Tibial nerve (tissue), 4 donors: ENCODE measurements around the gene IBTK.
"Not testable (repeated sequence)": the region's sequence is repeated elsewhere in the genome, so short reads cannot be mapped to it uniquely, and the experiment has no call there.

ENCODE experiments used
- EP300 ChIP-seq, 2 donors: sonication (generic); formaldehyde crosslinking; IDR thresholded peaks; one replicate each; pipeline ENCODE4 v1.6.1; 2017; ENCODE audit warnings: antibody characterized with exemption in 2 of 2, mild to moderate bottlenecking in 1 of 2
- POLR2A ChIP-seq, 2 donors: fragments of 450-650 bp; IDR thresholded peaks; one replicate each; pipeline ENCODE4 v1.6.1; 2017; ENCODE audit warnings: antibody characterized with exemption in 2 of 2, mild to moderate bottlenecking in 2 of 2, moderate library complexity in 2 of 2
- TF ChIP-seq, protein P1 (sequence below), 5 experiments: fragments of 200-600 bp in 3 of 5; fragments of 450-650 bp in 2 of 5; sonication (generic) in 3 of 5; IDR thresholded peaks; one replicate each; pipeline ENCODE4 v1.5.1; 2016 to 2019; ENCODE audit warnings: antibody characterized with exemption in 5 of 5, mild to moderate bottlenecking in 3 of 5, moderate library complexity in 2 of 5

DNA sequence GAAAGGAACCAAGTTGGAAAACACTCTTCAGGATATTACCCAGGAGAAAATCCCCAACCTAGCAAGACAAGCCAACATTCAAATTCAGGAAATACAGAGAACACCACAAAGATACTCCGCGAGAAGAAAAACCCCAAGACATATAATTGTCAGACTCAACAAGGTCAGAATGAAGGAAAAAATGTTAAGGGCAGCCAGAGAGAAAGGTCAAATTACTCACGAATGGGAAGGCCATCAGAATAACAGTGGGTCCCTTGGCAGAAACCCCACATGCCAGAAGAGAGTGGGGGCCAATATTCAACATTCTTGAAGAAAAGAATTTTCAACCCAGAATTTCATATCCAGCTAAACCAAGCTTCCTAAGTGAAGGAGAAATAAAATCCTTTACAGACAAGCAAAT is 94.8 kb downstream of the IBTK start:
- TF ChIP-seq, protein P1, sequence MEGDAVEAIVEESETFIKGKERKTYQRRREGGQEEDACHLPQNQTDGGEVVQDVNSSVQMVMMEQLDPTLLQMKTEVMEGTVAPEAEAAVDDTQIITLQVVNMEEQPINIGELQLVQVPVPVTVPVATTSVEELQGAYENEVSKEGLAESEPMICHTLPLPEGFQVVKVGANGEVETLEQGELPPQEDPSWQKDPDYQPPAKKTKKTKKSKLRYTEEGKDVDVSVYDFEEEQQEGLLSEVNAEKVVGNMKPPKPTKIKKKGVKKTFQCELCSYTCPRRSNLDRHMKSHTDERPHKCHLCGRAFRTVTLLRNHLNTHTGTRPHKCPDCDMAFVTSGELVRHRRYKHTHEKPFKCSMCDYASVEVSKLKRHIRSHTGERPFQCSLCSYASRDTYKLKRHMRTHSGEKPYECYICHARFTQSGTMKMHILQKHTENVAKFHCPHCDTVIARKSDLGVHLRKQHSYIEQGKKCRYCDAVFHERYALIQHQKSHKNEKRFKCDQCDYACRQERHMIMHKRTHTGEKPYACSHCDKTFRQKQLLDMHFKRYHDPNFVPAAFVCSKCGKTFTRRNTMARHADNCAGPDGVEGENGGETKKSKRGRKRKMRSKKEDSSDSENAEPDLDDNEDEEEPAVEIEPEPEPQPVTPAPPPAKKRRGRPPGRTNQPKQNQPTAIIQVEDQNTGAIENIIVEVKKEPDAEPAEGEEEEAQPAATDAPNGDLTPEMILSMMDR (IDR thresholded peaks at IDR 0.05), result not testable (repeated sequence)
- not testable (repeated sequence) for TF ChIP-seq POLR2A, EP300 (IDR thresholded peaks at IDR 0.05)
